HepG2 (cell line): Measurements from ENCODE around the gene SCIN. TPM values are rescaled to one million over a fixed set of nuclear protein-coding genes. Genes with fewer than 3 reads are reported as not detected.

Source experiments
- ATAC-seq: fragments of 200-7000 bp; cut with Tn5 transposase; 3 replicates; pipeline ENCODE4 v1.9.1; 2020; ENCODE audit warnings: mild to moderate bottlenecking, moderate library complexity
- BruUV-seq: library from RNA; stranded (reverse); fragments of 400-500 nt; replicated peaks from 2 replicates; lab custom pipeline; 2021; lab: Mats Ljungman, UMichigan
- CTCF ChIA-PET: fragments of 300-600 bp; formaldehyde crosslinking; extraction: SDS; loops from one replicate; lab custom pipeline; 2021; ENCODE audit warnings: low total read pairs, inconsistent platforms, low intra/inter-chr PET ratio; lab: Yijun Ruan, JAX
- POLR2A ChIA-PET: fragments of 350-600 bp; sonication (Branson Sonifier 250); formaldehyde crosslinking; loops from one replicate; lab custom pipeline; 2020; ENCODE audit warnings: antibody characterized with exemption, inconsistent platforms; lab: Yijun Ruan, JAX
- DNase-seq: peaks from one replicate; pipeline ENCODE4 v3.0.0-alpha.2; 2015; ENCODE audit warnings: low spot score
- FAIRE-seq: peaks from 3 replicates; lab custom pipeline; 2011; peaks lifted over from hg19 to GRCh38; lab: Jason Lieb, UNC
- H2AFZ ChIP-seq: one replicate; pipeline ENCODE4 v1.6.1; 2011; ENCODE audit warnings: low read length, inconsistent platforms
- H3K27ac ChIP-seq: fragments of 300-600 bp; 3 replicates; pipeline ENCODE4 v1.8.0; 2011; ENCODE audit warnings: mixed run types, mild to moderate bottlenecking, mixed read lengths, low read length, inconsistent platforms; ENCODE audit not compliant: insufficient read depth; ENCODE audit errors: extremely low read length
- H3K27me3 ChIP-seq, 2 experiments: fragments of 200-600 bp in 1 of 2; 2 replicates in 1 of 2; 3 replicates in 1 of 2; pipeline versions ENCODE4 v1.6.0 to v1.8.0; 2011; ENCODE audit warnings: low read length in 2 of 2, mild to moderate bottlenecking in 2 of 2, moderate library complexity in 2 of 2, inconsistent platforms in 1 of 2; ENCODE audit not compliant: insufficient read depth in 2 of 2, control insufficient read depth in 1 of 2
- H3K36me3 ChIP-seq, 2 experiments: fragments of 200-600 bp in 1 of 2; replicated peaks in 1 of 2; 2 replicates in 1 of 2; 3 replicates in 1 of 2; pipeline versions ENCODE4 v1.5.1 to v1.8.0; 2011; ENCODE audit warnings: low read length in 2 of 2, inconsistent platforms in 1 of 2; ENCODE audit not compliant: insufficient read depth in 2 of 2, control insufficient read depth in 1 of 2
- H3K4me1 ChIP-seq: 2 replicates; pipeline ENCODE4 v1.5.1; 2012; ENCODE audit warnings: low read length, inconsistent platforms; ENCODE audit not compliant: insufficient read depth
- H3K4me2 ChIP-seq: 2 replicates; pipeline ENCODE4 v1.6.0; 2011; ENCODE audit warnings: low read depth, low read length, inconsistent platforms
- H3K4me3 ChIP-seq, 3 experiments: fragments of 200-600 bp in 1 of 3; sonication (generic), shearing (Covaris generic) in 1 of 3; replicated peaks in 1 of 3; 2 replicates each; pipeline ENCODE4 v1.5.1; 2011 to 2016; ENCODE audit warnings: low read length in 3 of 3, inconsistent platforms in 2 of 3, low read depth in 2 of 3, mild to moderate bottlenecking in 2 of 3, control low read depth in 1 of 3, mixed read lengths in 1 of 3; ENCODE audit not compliant: insufficient read depth in 1 of 3
- H3K79me2 ChIP-seq: one replicate; pipeline ENCODE4 v1.6.1; 2011; ENCODE audit warnings: low read length, inconsistent platforms; ENCODE audit not compliant: insufficient read depth
- H3K9ac ChIP-seq: 2 replicates; pipeline ENCODE4 v1.6.0; 2011; ENCODE audit warnings: mild to moderate bottlenecking, low read depth, low read length, inconsistent platforms; ENCODE audit not compliant: insufficient read depth
- H3K9me3 ChIP-seq: 2 replicates; pipeline ENCODE4 v1.5.1; 2012; ENCODE audit warnings: mild to moderate bottlenecking, low read length
- H4K20me1 ChIP-seq: 2 replicates; pipeline ENCODE4 v1.6.0; 2011; ENCODE audit warnings: inconsistent platforms, mild to moderate bottlenecking, low read length, moderate library complexity; ENCODE audit not compliant: insufficient read depth
- CTCF ChIP-seq: sonication (generic); formaldehyde crosslinking; IDR thresholded peaks from 2 replicates; pipeline ENCODE4 v1.5.0; 2020; ENCODE audit warnings: mild to moderate bottlenecking, missing genetic modification reagents, moderate library complexity
- HOMEZ ChIP-seq: IDR thresholded peaks from 2 replicates; pipeline ENCODE4 v1.6.1; 2016; ENCODE audit warnings: low read depth
- KAT7 ChIP-seq: IDR thresholded peaks from 2 replicates; pipeline ENCODE4 v1.6.1; 2018; ENCODE audit warnings: borderline replicate concordance, missing compliant biosample characterization
- NCOA5 ChIP-seq: sonication (generic); formaldehyde crosslinking; IDR thresholded peaks from 2 replicates; pipeline ENCODE4 v1.4.0; 2020; ENCODE audit warnings: missing genetic modification reagents
- POLR2AphosphoS5 ChIP-seq: IDR thresholded peaks from 2 replicates; pipeline ENCODE4 v1.6.1; 2012; ENCODE audit warnings: low read depth, low read length
- SMYD3 ChIP-seq: sonication (generic); formaldehyde crosslinking; IDR thresholded peaks from 2 replicates; pipeline ENCODE4 v1.8.1; 2023; ENCODE audit warnings: mild to moderate bottlenecking, missing genetic modification reagents
- TAF1 ChIP-seq: sonication (generic); formaldehyde crosslinking; IDR thresholded peaks from 2 replicates; pipeline ENCODE4 v1.4.0; 2020; ENCODE audit warnings: missing genetic modification reagents
- THYN1 ChIP-seq: sonication (generic); formaldehyde crosslinking; IDR thresholded peaks from 2 replicates; pipeline ENCODE4 v1.8.1; 2023; ENCODE audit warnings: low read depth, mild to moderate bottlenecking, moderate library complexity, missing genetic modification reagents, borderline replicate concordance
- ZNF605 ChIP-seq: sonication (generic); formaldehyde crosslinking; IDR thresholded peaks from 2 replicates; pipeline ENCODE4 v1.8.0; 2022; ENCODE audit warnings: mild to moderate bottlenecking, missing genetic modification reagents
- ZNF703 ChIP-seq: sonication (generic); formaldehyde crosslinking; IDR thresholded peaks from 2 replicates; pipeline ENCODE4 v1.5.1; 2020; ENCODE audit warnings: missing genetic modification reagents, mild to moderate bottlenecking, moderate library complexity, borderline replicate concordance
- ZNF772 ChIP-seq: sonication (generic); formaldehyde crosslinking; IDR thresholded peaks from 2 replicates; pipeline ENCODE4 v1.5.0; 2020; ENCODE audit warnings: mild to moderate bottlenecking, missing genetic modification reagents
- WGBS: methylation state at CpG from one replicate; pipeline ENCODE4 v1.1.6; 2017; ENCODE audit warnings: low lambda C conversion rate; 5-methylcytosine and 5-hydroxymethylcytosine counted together
- in situ Hi-C: cut with HindIII; loops from 2 replicates; pipeline ENCODE4 v1.10.0; 2017; ENCODE audit warnings: low pct_unique_long_range_greater_than_20kb; ENCODE audit not compliant: extremely low pct_ligation_motif_present
- intact Hi-C: fragments of 100-400 bp; cut with micrococcal nuclease; formaldehyde crosslinking; loops from one replicate; pipeline ENCODE4 v1.10.0; 2022; ENCODE audit not compliant: unreplicated experiment
- polyA plus RNA-seq, 8 experiments: library from polyadenylated mRNA; depleted of rRNA in 3 of 8; stranded (reverse) in 7 of 8; unstranded in 1 of 8; fragments of >200 nt; fragmentation: Illumina TruSeq in 4 of 8; extraction: Trizol in 4 of 8; gene quantifications; 2 replicates each; pipeline versions ENCODE4 v1.2.1 to v1.2.3, GENCODE V29; 2011 to 2016; ENCODE audit warnings: low read depth in 4 of 8, missing spikeins in 1 of 8, mixed read lengths in 1 of 8; ENCODE audit not compliant: insufficient read depth in 1 of 8
- total RNA-seq, 5 experiments: library from RNA; depleted of rRNA; stranded (reverse); fragments of >200 nt; fragmentation: Illumina TruSeq; extraction: Trizol; gene quantifications; 2 replicates each; pipeline ENCODE4 v1.2.3, GENCODE V29; 2016; ENCODE audit warnings: low read depth in 1 of 5

SCIN gene
- total and polyA plus RNA-seq, 2 of the 13 experiments (the other 11 are each of a cell fraction or from before 2014, with no cell fraction given): not detected

- FAIRE-seq: no peak
- intact Hi-C loops: no loop called here
- CTCF ChIA-PET: no interaction called here
Measured at GRCh38 chr7:12590559-12590958, 20.0 kb downstream of the SCIN start.

More at GRCh38 chr7:12590559-12590958, 20.0 kb downstream of the SCIN start:
- Histone ChIP-seq H3K4me1 (no peaks in the 10 kb centered on the region), H3K9ac (no peak overlapping the region), H3K36me3 (no peaks in the 10 kb centered on the region), H4K20me1 (no peaks in the 10 kb centered on the region), H3K27me3 (peaks cover 1 to 12% of the 10 kb centered on the region in 2 experiments; a peak in 1 of 5 replicates), H3K4me2 (no peak overlapping the region), H3K4me3 (no peak overlapping the region), H2AFZ (no peak overlapping the region), H3K9me3 (no peaks in the 10 kb centered on the region), H3K27ac (no peak overlapping the region), H3K79me2 (no peaks in the 10 kb centered on the region)
- DNase-seq (no peak), ATAC-seq (no peak)
- BruUV-seq: no TSS peak
- no peak for TF ChIP-seq ZNF772 (CRISPR knock-in tag)
- TF ChIP-seq KAT7 (CRISPR knock-in tag): no peak
- no peak for TF ChIP-seq THYN1 (CRISPR knock-in tag)
- no peak for TF ChIP-seq POLR2AphosphoS5
- TF ChIP-seq NCOA5 (CRISPR knock-in tag): no peak
- no peak for TF ChIP-seq HOMEZ
- TF ChIP-seq ZNF605 (CRISPR knock-in tag): no peak
- TF ChIP-seq TAF1: no peak
- TF ChIP-seq SMYD3 (CRISPR knock-in tag): no peak
- no peak for TF ChIP-seq CTCF (CRISPR knock-in tag)
- TF ChIP-seq ZNF703 (CRISPR knock-in tag): no peak
- in situ Hi-C loops: no loop called here
- POLR2A ChIA-PET: no interaction called here
- whole genome bisulfite sequencing: under 1% methylated on average over 7 of the region's 7 CpGs
